ENCODE measurements around the gene DCTN1.

DNA sequence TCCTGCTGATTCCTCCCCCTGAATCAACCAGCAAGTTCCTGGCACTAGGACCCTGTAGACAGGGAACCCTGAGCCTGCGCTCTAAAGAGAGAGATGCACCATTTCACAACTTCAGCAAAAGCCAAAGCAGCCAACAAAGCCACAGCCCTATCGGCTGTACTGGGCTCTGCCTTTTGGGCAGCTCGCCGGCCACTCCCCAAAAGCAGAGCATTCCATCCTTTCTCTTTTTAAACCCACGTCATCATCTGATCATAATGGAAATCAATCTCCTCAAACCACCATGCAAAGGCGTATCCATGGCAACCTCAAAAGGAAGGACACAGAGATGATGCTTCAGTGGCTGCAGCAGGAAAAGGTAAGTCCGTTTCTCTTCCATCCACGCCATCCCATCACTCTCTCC lies 5.3 kb upstream of the DCTN1 start:
- TF ChIP-seq POLR2A (IDR thresholded peaks at IDR 0.05): no peak
- TF ChIP-seq, protein P1, sequence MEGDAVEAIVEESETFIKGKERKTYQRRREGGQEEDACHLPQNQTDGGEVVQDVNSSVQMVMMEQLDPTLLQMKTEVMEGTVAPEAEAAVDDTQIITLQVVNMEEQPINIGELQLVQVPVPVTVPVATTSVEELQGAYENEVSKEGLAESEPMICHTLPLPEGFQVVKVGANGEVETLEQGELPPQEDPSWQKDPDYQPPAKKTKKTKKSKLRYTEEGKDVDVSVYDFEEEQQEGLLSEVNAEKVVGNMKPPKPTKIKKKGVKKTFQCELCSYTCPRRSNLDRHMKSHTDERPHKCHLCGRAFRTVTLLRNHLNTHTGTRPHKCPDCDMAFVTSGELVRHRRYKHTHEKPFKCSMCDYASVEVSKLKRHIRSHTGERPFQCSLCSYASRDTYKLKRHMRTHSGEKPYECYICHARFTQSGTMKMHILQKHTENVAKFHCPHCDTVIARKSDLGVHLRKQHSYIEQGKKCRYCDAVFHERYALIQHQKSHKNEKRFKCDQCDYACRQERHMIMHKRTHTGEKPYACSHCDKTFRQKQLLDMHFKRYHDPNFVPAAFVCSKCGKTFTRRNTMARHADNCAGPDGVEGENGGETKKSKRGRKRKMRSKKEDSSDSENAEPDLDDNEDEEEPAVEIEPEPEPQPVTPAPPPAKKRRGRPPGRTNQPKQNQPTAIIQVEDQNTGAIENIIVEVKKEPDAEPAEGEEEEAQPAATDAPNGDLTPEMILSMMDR (IDR thresholded peaks at IDR 0.05): no peak

All from Peyer's patch (tissue), 4 donors.